ENCODE measurements around the gene FAM219A. TPM values are rescaled to one million over a fixed set of nuclear protein-coding genes. Genes with fewer than 3 reads are reported as not detected.
"Not testable (repeated sequence)": the region's sequence is repeated elsewhere in the genome, so short reads cannot be mapped to it uniquely, and the experiment has no call there.

The FAM219A gene
- total RNA-seq, 3 donors from 2014 or later: 8.2 to 9.2 (median 9.0) TPM

DNA sequence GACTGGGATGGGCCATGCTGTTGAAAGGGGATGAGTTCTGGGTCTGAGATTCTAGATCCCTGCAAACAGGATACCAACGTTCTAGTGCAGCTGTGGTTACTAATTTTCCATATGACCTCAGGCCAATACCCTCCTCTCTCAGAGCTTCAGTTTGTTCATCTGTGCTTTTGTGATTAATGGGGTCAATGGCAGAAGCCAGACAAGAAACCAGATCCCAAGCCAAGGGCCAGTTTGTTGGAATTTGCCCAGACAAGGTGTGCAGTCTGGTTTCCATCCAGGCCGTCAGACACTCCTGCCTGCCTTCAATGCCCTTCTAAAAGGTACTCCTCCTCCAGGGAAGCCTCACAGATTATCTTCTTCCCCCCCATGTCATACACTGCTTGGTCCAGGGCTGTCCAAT, 93.1 kb downstream of the FAM219A start:
- no peak for DNase-seq (ENCODE audit: low spot score in 2 of 2)
- Histone ChIP-seq H3K27ac (no peak overlapping the region), H3K4me1 (no peaks in the 10 kb centered on the region), H3K9me3 (no peaks in the 10 kb centered on the region), H3K4me3 (no peak overlapping the region), H3K27me3 (no peaks in the 10 kb centered on the region), H3K36me3 (no peaks in the 10 kb centered on the region)
- TF ChIP-seq, protein P1, sequence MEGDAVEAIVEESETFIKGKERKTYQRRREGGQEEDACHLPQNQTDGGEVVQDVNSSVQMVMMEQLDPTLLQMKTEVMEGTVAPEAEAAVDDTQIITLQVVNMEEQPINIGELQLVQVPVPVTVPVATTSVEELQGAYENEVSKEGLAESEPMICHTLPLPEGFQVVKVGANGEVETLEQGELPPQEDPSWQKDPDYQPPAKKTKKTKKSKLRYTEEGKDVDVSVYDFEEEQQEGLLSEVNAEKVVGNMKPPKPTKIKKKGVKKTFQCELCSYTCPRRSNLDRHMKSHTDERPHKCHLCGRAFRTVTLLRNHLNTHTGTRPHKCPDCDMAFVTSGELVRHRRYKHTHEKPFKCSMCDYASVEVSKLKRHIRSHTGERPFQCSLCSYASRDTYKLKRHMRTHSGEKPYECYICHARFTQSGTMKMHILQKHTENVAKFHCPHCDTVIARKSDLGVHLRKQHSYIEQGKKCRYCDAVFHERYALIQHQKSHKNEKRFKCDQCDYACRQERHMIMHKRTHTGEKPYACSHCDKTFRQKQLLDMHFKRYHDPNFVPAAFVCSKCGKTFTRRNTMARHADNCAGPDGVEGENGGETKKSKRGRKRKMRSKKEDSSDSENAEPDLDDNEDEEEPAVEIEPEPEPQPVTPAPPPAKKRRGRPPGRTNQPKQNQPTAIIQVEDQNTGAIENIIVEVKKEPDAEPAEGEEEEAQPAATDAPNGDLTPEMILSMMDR (IDR thresholded peaks at IDR 0.05): no peak
- TF ChIP-seq POLR2AphosphoS5 (IDR thresholded peaks at IDR 0.05) (no peak), POLR2A (IDR thresholded peaks at IDR 0.05) (no peak)
- intact Hi-C loops (cut with DNase I; ENCODE audit: low total_unique reads): no loop called here

DNA sequence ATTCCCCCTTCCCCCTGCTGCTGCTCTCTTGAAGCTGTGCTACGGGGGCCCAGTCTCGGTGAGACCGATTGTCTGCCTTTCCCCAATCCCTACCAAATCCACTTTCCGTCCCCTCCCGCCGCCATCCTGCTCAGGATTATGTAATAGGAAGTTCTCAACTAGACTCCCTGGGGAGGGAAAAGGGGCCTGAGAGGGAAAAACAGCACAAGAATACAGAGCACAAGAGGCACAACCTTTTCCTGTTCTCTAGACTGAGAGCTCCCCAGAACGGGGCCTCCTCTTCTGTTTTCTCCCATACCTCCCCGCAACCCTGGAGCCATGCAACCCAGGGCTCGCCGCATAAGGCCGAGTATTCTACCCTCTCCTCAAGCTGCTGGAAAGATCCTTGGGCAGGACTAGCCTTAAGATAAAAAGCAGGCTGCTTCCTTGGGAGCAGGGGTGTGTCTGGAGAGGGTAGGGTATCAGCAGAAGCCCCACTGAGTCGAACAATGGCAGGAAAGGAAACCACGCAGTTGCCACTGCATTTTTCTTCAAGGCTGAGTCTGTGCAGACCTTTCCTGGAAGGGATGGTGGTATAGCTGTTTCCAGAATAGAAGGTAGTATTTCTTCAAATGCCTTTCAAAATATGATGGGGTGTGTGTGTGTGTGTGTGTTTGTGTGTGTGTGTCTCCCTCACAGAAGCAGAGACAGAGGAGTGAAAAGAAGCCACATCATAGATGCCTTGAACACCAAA, 94.6 kb downstream of the FAM219A start:
- intact Hi-C loops (cut with DNase I; ENCODE audit: low total_unique reads): no loop called here
- TF ChIP-seq, protein P1 (IDR thresholded peaks at IDR 0.05): no peak
- no peak for TF ChIP-seq POLR2AphosphoS5 (IDR thresholded peaks at IDR 0.05)
- no peak for TF ChIP-seq POLR2A (IDR thresholded peaks at IDR 0.05)
- no peak overlapping the region for H3K4me3 ChIP-seq
- H3K27me3 ChIP-seq: no peaks in the 10 kb centered on the region
- H3K4me1 ChIP-seq: no peaks in the 10 kb centered on the region
- DNase-seq (ENCODE audit: low spot score in 2 of 2): no peak
- H3K27ac ChIP-seq: no peak overlapping the region
- H3K36me3 ChIP-seq: no peaks in the 10 kb centered on the region
- H3K9me3 ChIP-seq: no peaks in the 10 kb centered on the region

DNA sequence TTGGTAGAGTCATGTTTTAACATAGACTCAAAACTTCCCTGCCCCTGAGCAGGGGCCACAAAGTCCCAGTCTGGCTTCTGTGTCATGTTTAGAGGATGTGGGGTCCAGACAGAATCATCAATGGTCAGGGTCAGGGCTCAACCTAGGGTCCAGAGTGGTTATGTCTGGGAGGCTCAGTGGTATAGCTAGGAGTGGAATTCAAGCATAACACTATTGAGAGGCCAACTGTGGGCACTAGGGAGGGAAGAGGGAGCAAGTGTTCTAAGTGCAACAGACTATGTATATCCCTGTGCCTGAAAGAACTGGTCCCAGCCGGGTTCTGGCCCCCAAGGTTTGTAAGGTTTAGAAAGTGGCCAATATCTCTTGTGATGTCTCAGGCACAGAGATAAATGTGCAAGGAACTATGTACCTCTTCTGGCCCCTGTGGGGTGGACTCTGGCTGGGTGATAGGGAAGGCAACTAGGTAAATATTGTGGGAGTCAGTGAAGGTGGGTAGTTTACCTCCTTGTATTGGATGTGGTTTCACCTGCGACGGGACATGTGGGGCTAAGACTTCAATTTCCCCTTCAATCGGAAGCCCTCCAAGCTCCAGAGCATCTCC, 95.7 kb downstream of the FAM219A start:
- Histone ChIP-seq H3K4me3 (no peak overlapping the region), H3K4me1 (no peaks in the 10 kb centered on the region), H3K27ac (no peak overlapping the region), H3K27me3 (no peaks in the 10 kb centered on the region), H3K9me3 (no peaks in the 10 kb centered on the region), H3K36me3 (no peaks in the 10 kb centered on the region)
- intact Hi-C loops (cut with DNase I; ENCODE audit: low total_unique reads): no loop called here
- DNase-seq (ENCODE audit: low spot score in 2 of 2): no peak
- TF ChIP-seq, protein P1 (IDR thresholded peaks at IDR 0.05): no peak
- TF ChIP-seq POLR2AphosphoS5 (IDR thresholded peaks at IDR 0.05): no peak
- no peak for TF ChIP-seq POLR2A (IDR thresholded peaks at IDR 0.05)

DNA sequence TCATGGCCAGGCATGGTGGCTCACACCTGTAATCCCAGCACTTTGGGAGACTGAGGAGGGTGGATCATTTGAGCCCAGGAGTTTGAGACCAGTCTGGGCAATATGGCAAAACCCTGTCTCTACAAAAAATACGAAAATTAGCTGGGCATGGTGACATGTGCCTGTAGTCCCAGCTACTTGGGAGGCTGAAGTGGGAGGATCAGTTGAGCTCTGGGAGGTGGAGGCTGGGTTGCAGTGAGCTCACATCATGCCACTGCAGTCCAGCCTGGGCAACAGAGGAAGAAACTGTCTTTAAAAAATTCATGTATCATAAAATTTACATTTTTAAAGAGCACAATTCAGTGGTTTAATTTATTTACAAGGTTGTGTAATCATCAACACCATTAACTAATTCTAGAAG, 105.4 kb downstream of the FAM219A start:
- intact Hi-C loops (cut with DNase I; ENCODE audit: low total_unique reads); H3K27me3 ChIP-seq; H3K9me3 ChIP-seq; H3K4me1 ChIP-seq; H3K27ac ChIP-seq; H3K4me3 ChIP-seq; DNase-seq (ENCODE audit: low spot score in 2 of 2); H3K36me3 ChIP-seq: not testable (repeated sequence)

DNA sequence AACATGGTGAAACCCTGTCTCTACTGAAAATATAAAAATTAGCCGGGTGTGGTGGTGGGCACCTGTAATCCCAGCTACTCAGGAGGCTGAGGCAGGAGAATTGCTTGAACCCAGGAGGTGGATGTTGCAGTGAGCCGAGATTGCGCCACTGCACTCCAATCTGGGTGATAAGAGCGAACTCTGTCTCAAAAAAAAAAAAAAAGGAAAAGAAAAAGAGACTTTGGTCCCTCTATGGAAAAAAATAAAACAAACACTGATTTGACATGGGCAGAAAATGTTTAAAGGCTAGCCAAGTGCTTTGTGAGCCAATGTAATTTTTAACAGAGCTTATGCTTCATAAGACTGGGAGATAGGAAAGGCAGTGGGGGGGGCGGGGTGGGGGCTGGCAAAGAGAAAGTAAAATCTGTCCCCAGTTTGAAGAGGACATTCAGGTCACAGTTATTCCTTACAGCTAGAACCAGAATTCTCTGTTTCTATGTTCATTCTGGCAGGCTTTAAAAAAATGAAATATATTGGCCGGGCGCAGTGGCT, 106.2 kb downstream of the FAM219A start:
- H3K27ac ChIP-seq, H3K4me1 ChIP-seq: not testable (repeated sequence)

DNA sequence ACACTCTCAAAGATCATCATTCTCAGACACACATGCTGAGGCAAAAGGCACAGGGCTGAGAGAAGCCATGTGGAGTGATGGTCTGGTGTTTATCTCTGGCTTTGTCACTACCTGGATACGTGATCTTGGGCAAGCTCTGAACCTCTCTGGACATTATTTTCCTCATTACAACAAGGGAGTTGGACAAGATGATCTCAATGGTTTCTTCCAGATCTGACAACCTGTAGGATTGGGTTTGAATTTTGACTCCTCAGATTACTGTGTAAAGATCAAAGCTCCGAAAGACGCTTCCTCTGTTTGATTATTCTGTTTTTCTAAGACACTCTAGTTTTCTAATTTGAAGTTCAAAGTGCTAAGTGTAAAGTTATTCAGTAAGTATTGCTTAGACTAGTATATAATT, 109.0 kb downstream of the FAM219A start:
- no peaks in the 10 kb centered on the region for H3K36me3 ChIP-seq
- intact Hi-C loops (cut with DNase I; ENCODE audit: low total_unique reads): no loop called here
- no peaks in the 10 kb centered on the region for H3K4me1 ChIP-seq
- TF ChIP-seq, protein P1 (IDR thresholded peaks at IDR 0.05): no peak
- no peak for TF ChIP-seq POLR2AphosphoS5 (IDR thresholded peaks at IDR 0.05)
- no peak for TF ChIP-seq POLR2A (IDR thresholded peaks at IDR 0.05)
- H3K9me3 ChIP-seq: no peaks in the 10 kb centered on the region
- DNase-seq (ENCODE audit: low spot score in 2 of 2): no peak
- no peak overlapping the region for H3K27ac ChIP-seq
- H3K4me3 ChIP-seq: no peak overlapping the region
- H3K27me3 ChIP-seq: no peaks in the 10 kb centered on the region

More for the DNA sequence above, 106.2 kb downstream of the FAM219A start:
- intact Hi-C loops (cut with DNase I; ENCODE audit: low total_unique reads); DNase-seq (ENCODE audit: low spot score in 2 of 2); H3K4me3 ChIP-seq; H3K9me3 ChIP-seq; H3K27me3 ChIP-seq; H3K36me3 ChIP-seq: not testable (repeated sequence)

All from breast epithelium (tissue), 4 donors.